ENCODE measurements around the gene GAS5. TPM values are rescaled to one million over a fixed set of nuclear protein-coding genes. Genes with fewer than 3 reads are reported as not detected.

Gene GAS5
- total RNA-seq, 1 donor from 2014 or later: 549 TPM

DNA sequence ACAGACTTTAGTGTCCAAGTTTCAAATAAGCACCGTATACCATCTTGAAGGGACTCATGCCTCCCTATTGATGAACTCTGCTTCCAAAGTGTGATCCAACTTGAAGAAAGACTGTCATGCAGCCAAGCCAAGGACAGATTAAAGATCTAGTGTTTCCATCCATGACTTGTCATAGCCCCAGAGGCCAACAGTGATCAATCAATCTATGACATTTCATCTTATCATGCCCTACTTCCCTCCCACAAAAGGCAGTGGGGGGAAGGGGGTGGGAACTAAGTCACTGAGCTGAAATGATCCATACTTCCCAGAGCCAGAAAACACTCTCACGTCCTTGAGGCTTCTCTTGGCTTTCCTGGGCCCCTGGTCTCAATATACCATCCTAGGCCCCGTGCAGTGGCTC, 45.3 kb upstream of the GAS5 start:
- peaks cover 2% of the 10 kb centered on the region for H3K36me3 Mint-ChIP-seq (ENCODE audit: unreplicated experiment)
- no peaks in the 10 kb centered on the region for H3K27me3 Mint-ChIP-seq (ENCODE audit: unreplicated experiment)
- H3K27ac Mint-ChIP-seq (ENCODE audit: unreplicated experiment): no peak overlapping the region
- no peaks in the 10 kb centered on the region for H3K4me1 Mint-ChIP-seq (ENCODE audit: unreplicated experiment)
- H3K4me3 Mint-ChIP-seq (ENCODE audit: unreplicated experiment): no peak overlapping the region
- DNase-seq (ENCODE audit: extremely low spot score, unreplicated experiment): no peak
- TF ChIP-seq, protein P1, sequence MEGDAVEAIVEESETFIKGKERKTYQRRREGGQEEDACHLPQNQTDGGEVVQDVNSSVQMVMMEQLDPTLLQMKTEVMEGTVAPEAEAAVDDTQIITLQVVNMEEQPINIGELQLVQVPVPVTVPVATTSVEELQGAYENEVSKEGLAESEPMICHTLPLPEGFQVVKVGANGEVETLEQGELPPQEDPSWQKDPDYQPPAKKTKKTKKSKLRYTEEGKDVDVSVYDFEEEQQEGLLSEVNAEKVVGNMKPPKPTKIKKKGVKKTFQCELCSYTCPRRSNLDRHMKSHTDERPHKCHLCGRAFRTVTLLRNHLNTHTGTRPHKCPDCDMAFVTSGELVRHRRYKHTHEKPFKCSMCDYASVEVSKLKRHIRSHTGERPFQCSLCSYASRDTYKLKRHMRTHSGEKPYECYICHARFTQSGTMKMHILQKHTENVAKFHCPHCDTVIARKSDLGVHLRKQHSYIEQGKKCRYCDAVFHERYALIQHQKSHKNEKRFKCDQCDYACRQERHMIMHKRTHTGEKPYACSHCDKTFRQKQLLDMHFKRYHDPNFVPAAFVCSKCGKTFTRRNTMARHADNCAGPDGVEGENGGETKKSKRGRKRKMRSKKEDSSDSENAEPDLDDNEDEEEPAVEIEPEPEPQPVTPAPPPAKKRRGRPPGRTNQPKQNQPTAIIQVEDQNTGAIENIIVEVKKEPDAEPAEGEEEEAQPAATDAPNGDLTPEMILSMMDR (IDR thresholded peaks at IDR 0.05): no peak
- peaks cover 3% of the 10 kb centered on the region for H3K9me3 Mint-ChIP-seq (ENCODE audit: unreplicated experiment)

DNA sequence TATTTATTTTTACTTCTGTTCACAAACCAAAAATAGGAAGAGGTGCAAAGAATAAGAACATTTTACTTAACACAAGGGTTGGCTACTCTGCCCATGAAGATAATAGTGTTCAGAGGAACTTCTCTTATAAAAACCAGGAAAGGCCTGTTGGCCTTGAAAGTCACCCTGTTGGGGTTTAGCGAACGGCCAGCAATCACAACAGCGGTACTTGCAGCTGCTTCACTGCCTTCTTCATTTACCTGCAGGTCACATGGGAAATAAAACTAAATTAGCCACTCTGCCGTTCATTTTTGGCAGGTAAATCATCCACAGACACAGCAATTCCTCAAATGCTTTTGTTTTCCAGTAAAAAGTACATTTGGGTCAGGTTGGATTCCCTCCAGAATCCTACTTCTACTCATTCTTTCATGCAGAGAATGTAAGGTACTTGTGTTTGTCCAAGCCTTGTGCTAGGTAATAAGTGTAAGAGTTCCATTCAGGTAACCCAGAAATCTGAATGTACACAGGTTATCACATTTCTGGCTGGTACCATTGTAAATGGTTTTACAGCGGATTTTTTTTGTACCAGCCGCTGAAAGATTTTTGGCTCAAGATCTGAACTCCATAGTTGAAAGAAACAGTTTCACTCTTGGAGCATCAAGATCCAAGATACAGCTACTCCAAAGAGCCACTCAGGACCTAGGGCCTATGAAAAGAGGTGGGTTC, 36.2 kb upstream of the GAS5 start:
- H3K9me3 Mint-ChIP-seq (ENCODE audit: unreplicated experiment): no peaks in the 10 kb centered on the region
- no peak for DNase-seq (ENCODE audit: extremely low spot score, unreplicated experiment)
- no peaks in the 10 kb centered on the region for H3K27me3 Mint-ChIP-seq (ENCODE audit: unreplicated experiment)
- H3K36me3 Mint-ChIP-seq (ENCODE audit: unreplicated experiment): peaks cover 3% of the 10 kb centered on the region
- TF ChIP-seq, protein P1 (IDR thresholded peaks at IDR 0.05): no peak
- no peak overlapping the region for H3K4me3 Mint-ChIP-seq (ENCODE audit: unreplicated experiment)
- H3K4me1 Mint-ChIP-seq (ENCODE audit: unreplicated experiment): no peaks in the 10 kb centered on the region
- no peak overlapping the region for H3K27ac Mint-ChIP-seq (ENCODE audit: unreplicated experiment)

DNA sequence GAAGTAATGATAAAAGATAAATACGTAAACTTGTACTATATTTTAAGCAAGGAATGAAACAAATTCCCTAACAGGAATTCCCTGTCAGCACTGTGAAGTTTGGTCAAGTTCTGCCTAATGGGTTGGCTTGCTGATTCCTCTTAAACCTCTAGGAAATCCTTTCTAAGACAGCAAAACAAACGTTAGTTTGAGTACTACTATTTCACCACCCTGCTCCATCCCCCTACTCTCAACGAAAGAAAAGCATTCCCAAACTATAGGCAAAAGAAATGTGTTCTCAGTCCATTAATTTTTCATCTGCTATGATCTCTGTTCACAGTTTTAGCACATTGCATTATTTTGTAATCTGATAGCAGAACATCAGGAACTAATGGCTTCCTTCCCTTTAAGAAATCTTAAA, 33.2 kb upstream of the GAS5 start:
- peaks cover 5% of the 10 kb centered on the region for H3K36me3 Mint-ChIP-seq (ENCODE audit: unreplicated experiment)
- no peaks in the 10 kb centered on the region for H3K4me1 Mint-ChIP-seq (ENCODE audit: unreplicated experiment)
- TF ChIP-seq, protein P1 (IDR thresholded peaks at IDR 0.05): no peak
- no peak overlapping the region for H3K27ac Mint-ChIP-seq (ENCODE audit: unreplicated experiment)
- DNase-seq (ENCODE audit: extremely low spot score, unreplicated experiment): no peak
- no peaks in the 10 kb centered on the region for H3K9me3 Mint-ChIP-seq (ENCODE audit: unreplicated experiment)
- no peaks in the 10 kb centered on the region for H3K27me3 Mint-ChIP-seq (ENCODE audit: unreplicated experiment)
- no peak overlapping the region for H3K4me3 Mint-ChIP-seq (ENCODE audit: unreplicated experiment)

DNA sequence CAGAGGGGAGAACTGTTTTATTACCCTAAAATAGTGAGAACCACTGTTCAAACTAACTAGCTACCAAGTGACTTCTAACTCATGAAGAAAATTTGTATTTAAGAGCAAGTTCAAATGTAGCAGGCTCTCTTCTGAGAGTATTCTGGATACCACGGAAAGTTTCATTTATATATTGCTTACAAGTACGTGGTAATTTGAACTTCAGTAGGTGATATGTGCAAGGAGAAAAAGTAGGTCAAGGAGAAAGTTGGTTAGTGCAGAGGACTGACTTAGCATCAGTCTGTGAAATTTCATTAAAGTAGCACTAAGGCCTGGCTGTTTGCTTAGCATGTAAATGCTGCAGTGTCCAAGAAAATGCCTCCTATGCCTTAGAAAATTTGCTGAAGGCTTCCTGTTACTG, 32.6 kb upstream of the GAS5 start:
- no peak overlapping the region for H3K27ac Mint-ChIP-seq (ENCODE audit: unreplicated experiment)
- no peaks in the 10 kb centered on the region for H3K4me1 Mint-ChIP-seq (ENCODE audit: unreplicated experiment)
- peaks cover 7% of the 10 kb centered on the region for H3K36me3 Mint-ChIP-seq (ENCODE audit: unreplicated experiment)
- H3K27me3 Mint-ChIP-seq (ENCODE audit: unreplicated experiment): no peaks in the 10 kb centered on the region
- H3K9me3 Mint-ChIP-seq (ENCODE audit: unreplicated experiment): no peaks in the 10 kb centered on the region
- TF ChIP-seq, protein P1 (IDR thresholded peaks at IDR 0.05): no peak
- H3K4me3 Mint-ChIP-seq (ENCODE audit: unreplicated experiment): no peak overlapping the region
- DNase-seq (ENCODE audit: extremely low spot score, unreplicated experiment): no peak

DNA sequence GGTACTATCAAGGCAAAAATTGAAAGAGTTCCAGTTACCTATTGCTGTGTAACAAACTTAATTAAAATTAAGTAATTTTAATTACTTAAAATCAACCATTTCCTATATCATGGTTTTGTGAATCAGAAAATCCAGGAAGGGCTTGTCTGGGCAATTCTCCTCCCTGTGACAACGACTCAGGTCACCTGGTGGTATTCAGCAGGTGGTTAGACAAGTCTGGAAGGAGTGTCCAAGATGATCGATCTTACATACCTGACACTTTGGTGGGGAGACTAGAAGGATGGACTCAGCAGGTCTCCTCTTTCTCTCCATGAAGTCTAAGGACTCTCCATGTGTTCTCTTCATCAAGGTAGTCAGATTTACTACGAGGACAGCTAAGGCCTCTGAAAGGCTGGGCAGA, 26.4 kb upstream of the GAS5 start:
- no peaks in the 10 kb centered on the region for H3K27me3 Mint-ChIP-seq (ENCODE audit: unreplicated experiment)
- no peaks in the 10 kb centered on the region for H3K4me1 Mint-ChIP-seq (ENCODE audit: unreplicated experiment)
- no peak overlapping the region for H3K4me3 Mint-ChIP-seq (ENCODE audit: unreplicated experiment)
- H3K36me3 Mint-ChIP-seq (ENCODE audit: unreplicated experiment): peaks cover 25% of the 10 kb centered on the region
- DNase-seq (ENCODE audit: extremely low spot score, unreplicated experiment): no peak
- TF ChIP-seq, protein P1 (IDR thresholded peaks at IDR 0.05): no peak
- H3K27ac Mint-ChIP-seq (ENCODE audit: unreplicated experiment): no peak overlapping the region
- no peaks in the 10 kb centered on the region for H3K9me3 Mint-ChIP-seq (ENCODE audit: unreplicated experiment)

Data from osteocyte (in vitro differentiated cells).